GM21390 (cell line): ENCODE measurements around the gene SULT2B1.
A peak's percentile ranks its signal among the peaks of the same experiment; 100 is the strongest.
"Not testable (repeated sequence)": the region's sequence is repeated elsewhere in the genome, so short reads cannot be mapped to it uniquely, and the experiment has no call there.

Source experiments
- ATAC-seq: cut with Tn5 transposase; IDR thresholded peaks from one replicate; pipeline ENCODE4 v1.9.1; 2021; ENCODE audit not compliant: unreplicated experiment

SULT2B1 gene

GRCh38 chr19:48618278-48618915, 66.4 kb downstream of the SULT2B1 start:
- no peak for ATAC-seq

- ATAC-seq = peak; percentile 71
Measured at GRCh38 chr19:48618916-48619691, 67.1 kb downstream of the SULT2B1 start, which contains the start of the genes RPL18 and SPHK2. Gene RPL18, minus strand, starts transcription at chr19:48619178. Its CDS starts 35 bp downstream, at chr19:48619143. Gene SPHK2, plus strand, starts transcription at chr19:48619506. Its CDS starts 1,009 bp downstream, at chr19:48620515.

- ATAC-seq = no peak
Measured at GRCh38 chr19:48619692-48620585, 68.0 kb downstream of the SULT2B1 start.

- ATAC-seq = no peak
Measured at GRCh38 chr19:48623556-48624066, 71.6 kb downstream of the SULT2B1 start.

- peak; percentile 58 for ATAC-seq
Measured at GRCh38 chr19:48624067-48624594, 72.2 kb downstream of the SULT2B1 start.

GRCh38 chr19:48624791-48625723, 73.1 kb downstream of the SULT2B1 start:
- no peak for ATAC-seq

GRCh38 chr19:48625891-48626327, 73.9 kb downstream of the SULT2B1 start:
- ATAC-seq = no peak

GRCh38 chr19:48627201-48627864, 75.4 kb downstream of the SULT2B1 start:
- no peak for ATAC-seq

- ATAC-seq = no peak
Measured at GRCh38 chr19:48627865-48628314, 75.9 kb downstream of the SULT2B1 start.

GRCh38 chr19:48628486-48629296, 76.7 kb downstream of the SULT2B1 start:
- ATAC-seq = no peak

- ATAC-seq = no peak
Measured at GRCh38 chr19:48629297-48629598, 77.3 kb downstream of the SULT2B1 start.

GRCh38 chr19:48629599-48630295, 77.8 kb downstream of the SULT2B1 start:
- ATAC-seq = no peak

GRCh38 chr19:48630296-48631063, 78.5 kb downstream of the SULT2B1 start:
- no peak for ATAC-seq

- ATAC-seq = no peak
Measured at GRCh38 chr19:48631225-48631624, 79.3 kb downstream of the SULT2B1 start.

- ATAC-seq = not testable (repeated sequence)
Measured at GRCh38 chr19:48632286-48632685, 80.3 kb downstream of the SULT2B1 start.

GRCh38 chr19:48632692-48633147, 80.7 kb downstream of the SULT2B1 start:
- ATAC-seq = no peak
